H54 (cell line): ENCODE data around the gene TFCP2L1.

Source experiments
- DNase-seq: peaks from one replicate; pipeline ENCODE4 v3.0.0; 2011; ENCODE audit warnings: low spot score, mixed read lengths; ENCODE audit not compliant: insufficient read length
- FAIRE-seq: peaks from 3 replicates; lab custom pipeline; 2011; peaks lifted over from hg19 to GRCh38; lab: Jason Lieb, UNC
- POLR2A ChIP-seq: IDR thresholded peaks from 2 replicates; pipeline ENCODE4 v1.6.1; 2011; ENCODE audit warnings: low read depth, mild to moderate bottlenecking, low read length

Gene TFCP2L1

DNA sequence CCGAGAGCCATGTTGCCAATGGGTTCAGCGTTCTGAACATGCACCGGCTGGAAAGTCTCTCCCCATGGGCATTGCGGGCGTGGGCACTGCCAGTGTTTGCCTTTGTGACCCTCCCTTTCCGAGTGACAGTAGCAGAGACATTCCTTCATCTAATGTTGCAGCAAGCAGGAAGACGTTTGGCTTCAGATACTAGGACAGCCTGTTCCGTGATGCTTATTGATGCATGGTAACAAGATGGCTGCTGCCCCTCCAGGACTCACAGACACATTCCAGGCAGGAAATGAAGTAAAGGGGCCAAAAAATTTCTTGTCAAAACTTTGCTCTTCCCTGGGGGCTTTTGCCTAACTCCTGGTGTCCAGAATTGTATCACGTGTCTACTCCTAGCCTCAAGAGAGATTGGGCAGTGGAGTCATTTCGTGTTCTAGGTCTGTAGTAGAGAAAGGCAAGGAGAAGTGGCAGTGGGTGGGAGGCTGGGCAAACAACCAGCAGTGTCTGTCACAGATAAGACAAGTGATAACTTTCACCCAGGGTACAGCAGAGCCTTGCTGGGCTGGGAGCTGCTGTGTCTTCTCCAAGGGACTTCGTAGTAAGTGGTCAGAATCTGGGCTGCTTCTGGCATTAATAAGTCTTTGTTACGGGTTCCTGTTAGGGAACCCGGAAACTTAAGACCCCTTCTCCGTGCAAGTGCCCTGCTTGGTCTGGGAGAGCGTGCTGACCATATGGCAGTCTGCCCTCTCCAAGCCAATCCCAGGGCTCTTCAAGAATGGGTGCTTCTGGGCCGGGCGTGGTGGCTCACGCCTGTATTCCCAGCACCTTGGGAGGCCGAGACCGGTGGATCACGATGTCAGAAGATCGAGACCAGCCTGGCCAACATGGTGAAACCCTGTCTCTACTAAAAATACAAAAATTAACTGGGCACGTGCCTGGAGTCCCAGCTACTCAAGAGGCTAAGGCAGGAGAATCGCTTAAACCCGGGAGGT lies 93.5 kb downstream of the TFCP2L1 start:
- DNase-seq, result no peak
- no peak for FAIRE-seq
- no peak for TF ChIP-seq POLR2A

DNA sequence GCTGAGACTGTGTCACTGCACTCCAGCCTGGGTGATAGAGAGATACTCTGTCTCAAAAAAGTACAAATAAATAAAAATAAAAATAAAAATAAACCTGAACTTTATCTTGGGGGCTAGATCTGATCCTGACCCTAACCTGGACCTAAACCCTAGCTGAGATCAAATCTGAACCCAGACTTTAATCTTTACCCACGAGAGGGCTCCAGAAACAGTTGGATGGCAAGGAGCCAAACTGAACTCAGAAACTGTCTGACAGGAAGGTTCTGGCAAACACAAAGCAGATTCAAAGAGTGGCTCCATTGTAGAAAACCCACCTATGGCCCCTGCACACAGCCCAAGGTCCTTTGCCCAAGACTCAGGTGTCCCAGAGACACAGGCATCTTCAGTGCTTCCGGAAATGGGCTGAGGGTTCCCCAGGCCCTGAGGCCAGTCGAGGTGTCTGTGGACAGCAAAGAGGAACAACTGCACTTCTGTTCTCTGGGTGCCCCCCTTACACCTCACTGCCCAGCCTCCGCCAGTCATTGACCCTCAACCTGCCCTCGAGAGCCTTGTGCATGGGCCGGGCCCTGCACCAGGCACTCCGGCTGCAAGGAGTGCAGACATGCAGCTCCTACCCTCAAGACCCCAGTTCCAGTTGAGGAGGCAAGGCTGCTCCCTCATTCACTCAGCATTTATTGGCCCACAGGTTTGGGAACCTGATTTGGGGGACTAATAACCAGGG lies 95.2 kb downstream of the TFCP2L1 start:
- DNase-seq (no peak), FAIRE-seq (no peak)
- TF ChIP-seq POLR2A, result no peak

DNA sequence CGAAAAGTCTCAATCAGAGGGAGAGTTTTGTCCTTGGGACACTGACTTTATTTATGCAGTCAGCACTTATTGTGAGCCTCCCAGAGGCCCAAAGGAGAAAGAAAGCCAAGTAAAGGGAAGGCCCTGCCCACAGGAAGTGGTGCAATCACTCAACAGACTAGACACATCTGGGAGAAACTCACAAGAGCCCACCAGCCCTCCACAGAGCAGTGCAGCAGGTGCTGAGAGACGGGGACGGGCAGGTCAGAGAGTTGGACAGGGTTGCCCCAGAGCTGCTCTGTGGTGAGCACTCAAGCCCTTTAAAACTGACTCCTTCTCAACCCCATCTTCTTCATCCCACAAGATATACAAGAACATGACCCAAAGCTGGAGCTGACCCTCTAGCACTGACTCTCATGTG lies 96.0 kb downstream of the TFCP2L1 start:
- DNase-seq (no peak), FAIRE-seq (no peak)
- no peak for TF ChIP-seq POLR2A

DNA sequence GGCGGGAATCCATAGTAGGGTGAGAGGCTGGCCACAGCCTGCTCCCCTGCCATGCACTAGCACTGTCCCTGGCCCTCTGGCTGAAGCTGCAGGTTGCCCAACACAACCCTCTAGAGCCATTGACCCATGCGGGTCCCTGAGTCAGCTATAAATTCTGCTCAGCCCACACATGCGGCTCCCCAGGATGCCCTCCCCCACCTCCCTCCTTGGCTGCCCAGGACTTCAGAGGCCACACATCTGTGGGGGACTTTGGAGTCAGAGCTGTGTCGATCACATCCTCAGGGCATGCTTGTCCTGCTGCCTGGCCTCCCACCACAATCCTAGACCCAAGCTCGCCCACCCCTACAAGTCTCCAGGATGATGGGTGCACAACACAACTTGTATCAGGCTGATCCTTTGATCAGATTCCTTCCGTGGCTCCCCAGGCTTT lies 97.0 kb downstream of the TFCP2L1 start:
- no peak for FAIRE-seq
- no peak for TF ChIP-seq POLR2A
- DNase-seq, result no peak

DNA sequence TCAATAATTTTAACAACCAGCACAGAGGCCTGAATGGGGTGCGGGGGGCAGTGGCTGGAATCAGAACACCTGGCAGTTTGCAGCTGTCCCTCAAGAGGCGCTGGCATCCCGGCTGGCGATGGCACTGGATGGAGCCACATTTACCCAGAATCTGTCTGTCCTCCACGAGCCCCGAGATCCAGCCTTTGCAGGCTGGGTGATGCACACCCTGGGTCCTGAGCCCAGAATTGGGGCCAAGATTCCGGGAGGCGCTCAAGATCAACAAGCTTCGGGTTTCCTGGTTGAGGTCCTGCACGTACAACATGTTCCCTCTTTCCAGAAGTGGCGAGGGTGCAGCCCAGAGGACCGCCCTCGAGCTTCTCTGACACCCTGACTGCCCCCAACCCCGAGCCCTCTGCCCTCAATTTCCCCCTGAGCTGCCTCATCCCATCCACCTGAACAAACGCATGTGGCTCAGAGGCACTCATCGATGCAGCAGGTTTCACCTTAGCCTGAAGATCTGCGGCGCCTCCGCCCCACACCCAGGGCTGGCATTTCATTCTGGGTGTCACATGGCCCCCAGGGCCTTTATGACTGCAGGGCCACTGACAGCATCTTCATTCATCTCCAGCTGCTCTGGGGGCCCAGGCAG lies 97.5 kb downstream of the TFCP2L1 start:
- DNase-seq (no peak), FAIRE-seq (no peak)
- TF ChIP-seq POLR2A, result no peak

DNA sequence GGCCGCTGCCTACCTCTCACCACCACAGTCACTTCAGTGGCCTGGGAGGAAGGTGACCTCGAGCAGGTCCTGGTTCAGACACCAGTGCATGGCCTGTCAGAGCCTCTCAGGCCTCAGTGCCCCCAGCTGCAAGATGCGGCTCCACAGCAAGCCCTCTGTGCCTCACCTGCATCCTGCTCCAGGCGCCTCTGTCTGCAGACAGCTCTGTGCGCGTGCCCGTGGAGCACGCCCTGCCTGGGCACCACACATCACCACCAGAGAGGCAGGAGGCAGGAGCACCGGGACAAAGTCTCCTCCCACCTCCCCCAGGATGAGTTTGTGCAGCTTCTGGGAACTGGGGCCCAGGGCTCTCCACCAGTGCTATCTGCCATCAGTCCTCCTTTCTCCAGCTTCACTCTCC lies 98.7 kb downstream of the TFCP2L1 start:
- TF ChIP-seq POLR2A, result no peak
- FAIRE-seq (no peak), DNase-seq (no peak)

DNA sequence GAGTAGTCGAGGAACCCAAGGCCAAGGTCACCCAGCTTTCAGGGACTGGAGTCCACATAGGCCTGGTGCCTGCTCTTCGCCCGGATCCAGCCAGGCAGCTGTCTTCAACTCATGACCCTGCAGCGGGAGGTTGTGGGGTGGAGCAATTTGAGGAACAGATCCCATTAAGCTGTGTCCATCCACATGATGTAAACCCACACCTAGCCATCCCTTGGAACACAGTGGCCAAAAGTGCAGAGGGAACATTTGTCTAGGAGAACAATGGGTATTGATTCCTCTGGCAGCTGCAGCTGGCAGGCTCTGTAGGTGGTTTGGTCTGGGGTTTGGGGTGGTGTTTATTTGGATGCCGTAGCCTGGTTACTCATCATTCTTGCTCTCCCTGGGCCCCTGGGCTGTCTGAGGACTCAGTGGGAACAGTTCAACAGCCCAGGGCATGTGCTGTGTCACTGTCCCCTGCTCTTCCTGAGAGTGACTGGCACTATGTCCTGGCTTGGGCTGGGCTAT lies 99.4 kb downstream of the TFCP2L1 start:
- DNase-seq, result peak; percentile 70
- FAIRE-seq, result peak; percentile 68
- TF ChIP-seq POLR2A, result no peak

DNA sequence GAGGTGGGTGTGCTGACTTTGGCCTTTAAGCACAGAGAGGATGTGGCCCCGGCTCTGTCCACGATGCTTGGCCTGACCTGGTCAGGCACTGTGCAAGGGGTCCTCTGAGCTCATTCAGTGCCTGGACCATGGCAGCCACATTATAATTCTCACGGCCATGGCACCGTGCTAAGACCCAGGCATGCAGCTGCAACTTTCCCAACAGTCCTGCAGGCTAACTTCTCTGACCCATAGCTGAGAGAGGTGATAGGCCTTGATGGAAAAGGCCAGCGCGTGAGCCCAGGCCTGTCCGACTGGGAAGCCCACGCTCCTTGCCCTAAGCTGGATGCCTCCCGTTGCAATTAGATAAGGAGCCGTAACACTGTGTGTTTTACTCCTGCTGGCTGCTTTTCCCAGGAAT lies 99.9 kb downstream of the TFCP2L1 start:
- FAIRE-seq, result no peak
- TF ChIP-seq POLR2A, result no peak

DNA sequence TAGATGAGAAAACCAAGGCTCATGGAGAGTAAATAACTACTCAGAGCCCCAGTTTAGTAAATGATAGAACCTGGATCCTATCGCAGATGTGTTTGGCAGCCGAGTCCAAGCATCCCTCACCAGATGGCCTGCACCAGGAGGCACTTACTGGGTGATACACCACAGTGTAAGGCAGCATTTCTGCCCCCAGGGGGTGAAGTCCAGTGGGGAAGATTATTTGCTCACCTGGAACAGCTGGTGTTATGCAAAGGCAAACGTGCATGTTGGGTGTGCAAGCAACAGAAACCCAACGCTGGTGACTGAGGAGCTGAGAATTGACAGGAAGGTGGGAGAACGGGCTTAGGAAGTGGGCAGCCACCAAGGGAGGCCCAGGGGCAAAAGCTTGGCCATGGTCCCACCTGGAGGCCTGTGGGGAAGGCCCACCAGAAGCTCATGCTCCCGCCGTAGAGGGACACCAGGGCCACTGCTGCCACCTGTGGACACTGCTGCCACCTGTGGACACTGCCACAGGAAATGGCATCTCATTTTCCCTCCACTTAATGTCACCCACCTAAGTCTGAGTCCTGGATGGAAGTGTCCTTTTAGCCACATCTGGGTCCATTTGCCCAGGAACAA lies 100.6 kb downstream of the TFCP2L1 start:
- no peak for FAIRE-seq
- no peak for TF ChIP-seq POLR2A
- no peak for DNase-seq

More for the DNA sequence above, 99.9 kb downstream of the TFCP2L1 start:
- DNase-seq, result no peak

DNA sequence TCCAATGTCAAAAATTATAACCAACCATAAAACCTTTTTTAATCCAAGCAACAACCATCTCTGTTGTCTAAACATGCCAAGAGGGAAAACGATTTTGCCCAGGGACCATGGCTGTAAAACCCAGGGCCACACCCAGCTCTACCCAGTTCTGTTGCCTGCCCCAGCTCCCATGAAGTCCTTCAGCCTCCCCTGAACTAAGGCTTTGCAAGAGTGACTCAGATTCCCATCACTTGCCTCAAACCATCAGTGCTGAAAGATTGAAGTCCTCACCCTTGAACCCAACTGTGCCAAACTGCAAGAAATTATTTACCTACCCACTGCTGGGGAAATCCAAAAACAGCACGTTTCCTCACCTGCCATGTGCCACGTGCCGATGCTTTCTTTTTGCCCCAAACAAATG lies 102.5 kb downstream of the TFCP2L1 start:
- DNase-seq (no peak), FAIRE-seq (no peak)
- TF ChIP-seq POLR2A, result no peak

DNA sequence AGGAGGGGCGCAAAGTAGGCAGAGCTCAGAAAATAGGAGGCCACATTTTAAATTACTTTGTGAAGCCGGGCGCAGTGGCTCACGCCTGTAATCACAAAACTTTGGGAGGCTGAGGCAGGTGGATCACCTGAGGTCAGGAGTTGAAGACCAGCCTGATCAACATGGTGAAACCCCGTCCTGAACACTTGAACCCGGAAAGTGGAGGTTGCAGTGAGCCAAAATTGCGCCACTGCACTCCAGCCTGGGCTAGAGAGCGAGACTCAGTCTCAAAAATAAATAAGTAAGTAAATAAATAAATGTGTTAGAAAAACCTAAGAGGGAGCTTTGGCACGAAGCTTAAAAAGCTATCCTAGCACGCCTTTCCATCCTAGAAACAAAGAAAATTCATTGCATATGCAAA lies 105.5 kb downstream of the TFCP2L1 start:
- DNase-seq, result no peak
- TF ChIP-seq POLR2A, result no peak
- no peak for FAIRE-seq

DNA sequence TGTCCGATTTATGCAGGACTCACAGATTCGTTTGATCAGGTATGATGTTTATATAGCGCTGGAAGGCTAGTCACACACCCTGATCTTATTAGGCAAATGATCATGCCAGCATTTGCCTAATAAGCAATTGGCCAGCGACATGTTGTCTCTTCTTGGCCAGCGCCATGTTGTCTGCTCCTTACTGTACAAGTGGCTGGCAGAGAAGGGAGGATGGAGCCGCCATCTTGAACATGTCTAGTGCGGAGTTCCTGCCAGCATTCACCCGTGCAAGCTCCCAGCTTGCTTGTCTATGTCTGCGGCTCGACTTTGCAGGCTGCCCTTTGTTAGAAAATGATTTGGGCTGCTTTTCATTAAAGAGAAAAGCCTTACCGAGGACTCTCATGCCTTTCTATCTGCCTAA lies 106.3 kb downstream of the TFCP2L1 start:
- FAIRE-seq (no peak), DNase-seq (no peak)

DNA sequence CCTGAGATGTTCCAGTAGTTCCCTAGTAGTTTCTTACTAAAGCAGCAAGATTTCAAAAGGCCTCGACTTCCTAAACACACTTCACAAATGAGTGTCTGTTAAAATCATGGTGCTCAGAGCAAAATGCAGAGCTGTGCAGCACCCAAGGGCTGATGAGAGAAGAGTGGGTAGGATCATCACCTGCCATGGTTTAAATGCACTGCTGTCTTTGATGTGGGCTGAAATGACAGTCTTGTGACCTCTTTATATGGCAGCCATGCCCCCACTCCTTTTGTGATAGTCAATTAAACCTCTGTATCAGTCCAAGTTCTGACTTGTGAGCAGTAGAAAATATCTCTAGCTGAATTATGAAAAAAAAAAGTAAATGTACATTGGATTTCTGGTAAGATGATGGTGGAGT lies 107.1 kb downstream of the TFCP2L1 start:
- TF ChIP-seq POLR2A, result no peak
- DNase-seq (no peak), FAIRE-seq (no peak)

More for the DNA sequence above, 106.3 kb downstream of the TFCP2L1 start:
- TF ChIP-seq POLR2A, result no peak
